Prostate gland (tissue), 2 donors: ENCODE results near the gene OR13C8.

Experiments used
- CTCF ChIP-seq, 4 experiments: fragments of 200-600 bp in 2 of 4; fragments of 450-650 bp in 2 of 4; sonication (generic) in 2 of 4; IDR thresholded peaks; 1 replicate in 3 of 4; 2 replicates in 1 of 4; pipeline ENCODE4 v1.5.1; 2016 to 2019; ENCODE audit warnings: antibody characterized with exemption in 4 of 4, mild to moderate bottlenecking in 2 of 4, moderate library complexity in 2 of 4
- POLR2A ChIP-seq: fragments of 450-650 bp; IDR thresholded peaks from one replicate; pipeline ENCODE4 v1.6.1; 2016; ENCODE audit warnings: antibody characterized with exemption, mild to moderate bottlenecking

GRCh38 chr9:104553261-104553660 is 15.7 kb upstream of the OR13C8 start:
- no peak for TF ChIP-seq CTCF (IDR thresholded peaks at IDR 0.05)
- TF ChIP-seq POLR2A, result no peak
